Activated gamma-delta T cell treated with anti-CD3 and anti-CD28 coated beads, Interleukin-2, amount 50 U/mL, for 16 hours (primary cell): Measurements from ENCODE around the gene CPO.

Experiments
- DNase-seq: peaks from one replicate; pipeline ENCODE4 v3.0.0-alpha.2; 2020; ENCODE audit warnings: low read depth

CPO gene

DNA sequence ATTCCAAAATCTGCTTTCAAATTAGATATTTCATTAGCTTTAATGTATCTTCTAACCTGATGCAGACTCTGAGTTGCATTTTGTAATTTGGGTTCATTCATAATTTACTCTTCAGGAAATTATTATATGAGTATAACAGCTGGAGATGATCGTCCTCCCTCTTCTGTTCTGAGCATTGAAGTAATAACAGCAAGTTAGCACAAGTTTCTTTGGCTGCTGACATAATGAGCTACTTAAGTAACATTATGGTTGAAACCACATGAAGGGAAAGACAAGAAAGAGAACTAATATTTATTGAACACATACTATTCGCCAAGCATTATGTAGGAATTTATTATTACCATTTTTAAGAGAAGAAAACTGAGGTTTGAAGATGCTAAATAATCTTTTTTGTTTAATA, 75.1 kb downstream of the CPO start:
- DNase-seq, result no peak

DNA sequence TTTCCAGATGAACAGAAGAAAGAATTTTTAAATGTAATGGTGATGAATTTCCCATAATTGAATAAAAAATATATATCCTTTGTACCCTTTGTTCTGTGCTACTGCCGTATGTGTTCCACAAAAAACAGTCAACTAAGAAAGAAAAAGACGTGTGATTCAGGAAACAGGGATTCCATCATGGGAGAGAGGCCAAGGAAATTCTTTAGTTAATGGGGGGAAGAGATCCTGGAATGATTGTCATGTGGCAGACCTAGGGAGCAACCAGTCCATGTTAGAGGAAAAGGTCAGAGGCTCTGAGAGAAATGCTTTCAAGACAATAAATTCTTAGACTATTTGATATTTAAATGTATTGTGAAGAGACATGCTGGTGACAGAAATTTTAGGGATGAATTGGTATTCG, 76.6 kb downstream of the CPO start:
- DNase-seq, result no peak
